Neutrophil (primary cell): ENCODE measurements around the gene ECHDC1.
A peak's percentile ranks its signal among the peaks of the same experiment; 100 is the strongest.
"Not testable (repeated sequence)": the region's sequence is repeated elsewhere in the genome, so short reads cannot be mapped to it uniquely, and the experiment has no call there.

Source experiments
- H3K27ac ChIP-seq: fragments of 200-600 bp; sonication (generic); 2 replicates; pipeline ENCODE4 v1.5.1; 2016; ENCODE audit warnings: mild to moderate bottlenecking, moderate library complexity
- H3K27me3 ChIP-seq: fragments of 200-600 bp; sonication (generic); 2 replicates; pipeline ENCODE4 v1.6.0; 2016; ENCODE audit warnings: mild to moderate bottlenecking
- H3K36me3 ChIP-seq: fragments of 200-600 bp; sonication (generic); 2 replicates; pipeline ENCODE4 v1.5.1; 2017
- H3K4me1 ChIP-seq, 2 experiments: fragments of 200-600 bp in 1 of 2; sonication (generic) in 1 of 2; 1 replicate in 1 of 2; 2 replicates in 1 of 2; pipeline versions ENCODE4 v1.5.1 to v1.6.1; 2013 to 2016; ENCODE audit warnings: low read depth in 1 of 2, low read length in 1 of 2, mild to moderate bottlenecking in 1 of 2, moderate library complexity in 1 of 2; ENCODE audit not compliant: control insufficient read depth in 1 of 2, insufficient read depth in 1 of 2
- H3K4me3 ChIP-seq, 2 experiments: fragments of 200-600 bp in 1 of 2; sonication (generic) in 1 of 2; 1 replicate in 1 of 2; 2 replicates in 1 of 2; pipeline ENCODE4 v1.5.1; 2013 to 2016; ENCODE audit warnings: low read depth in 1 of 2, low read length in 1 of 2, mild to moderate bottlenecking in 1 of 2, moderate library complexity in 1 of 2
- H3K9me3 ChIP-seq: fragments of 200-600 bp; sonication (generic); 2 replicates; pipeline ENCODE4 v1.5.1; 2016
- TF ChIP-seq, protein P1 (sequence below): fragments of 200-600 bp; sonication (generic); IDR thresholded peaks from 2 replicates; pipeline ENCODE4 v1.5.1; 2016; ENCODE audit warnings: antibody characterized with exemption

ECHDC1 gene, protein sequence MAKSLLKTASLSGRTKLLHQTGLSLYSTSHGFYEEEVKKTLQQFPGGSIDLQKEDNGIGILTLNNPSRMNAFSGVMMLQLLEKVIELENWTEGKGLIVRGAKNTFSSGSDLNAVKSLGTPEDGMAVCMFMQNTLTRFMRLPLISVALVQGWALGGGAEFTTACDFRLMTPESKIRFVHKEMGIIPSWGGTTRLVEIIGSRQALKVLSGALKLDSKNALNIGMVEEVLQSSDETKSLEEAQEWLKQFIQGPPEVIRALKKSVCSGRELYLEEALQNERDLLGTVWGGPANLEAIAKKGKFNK

DNA sequence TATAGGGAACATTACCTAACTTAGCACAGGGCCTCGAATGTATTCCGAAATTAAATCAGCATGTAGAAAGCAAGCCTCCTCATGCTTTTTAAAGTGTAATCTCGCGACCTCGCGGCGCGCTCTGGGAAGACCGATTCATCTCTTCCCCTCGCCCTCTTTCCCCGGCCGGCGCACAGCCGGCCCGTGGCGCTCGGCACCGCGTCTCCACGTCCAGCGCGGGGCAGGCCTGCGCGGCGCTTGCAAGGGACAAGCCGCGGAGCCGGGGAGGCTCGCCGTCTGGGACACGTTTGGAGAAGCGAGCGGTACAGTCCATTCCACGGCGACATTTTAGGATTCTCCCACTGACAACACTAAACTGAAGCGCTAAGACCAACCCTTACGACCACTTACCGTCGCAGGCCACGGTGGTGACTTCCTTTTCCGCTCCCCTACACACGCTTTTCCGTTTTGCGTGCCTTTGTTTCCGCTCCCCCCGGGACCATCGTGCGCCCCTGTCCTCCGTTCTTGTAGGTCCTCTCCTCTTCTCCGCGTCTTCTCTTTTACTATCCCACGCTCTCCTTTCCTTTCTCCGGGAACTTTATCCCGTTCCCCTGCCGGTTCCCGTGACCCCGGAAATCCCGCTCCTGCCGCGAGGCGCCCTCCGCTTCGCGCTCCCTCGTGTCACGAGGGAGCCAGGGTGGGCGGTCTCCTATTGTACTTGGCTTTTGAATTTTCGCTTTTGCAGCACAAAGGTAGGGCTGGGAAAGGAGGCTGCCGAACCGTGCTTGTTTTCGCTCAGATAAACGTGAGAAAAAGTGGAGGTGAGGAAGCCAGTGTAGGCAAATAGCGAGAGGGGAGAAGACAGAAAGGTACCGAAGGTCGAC, at the start of gene ECHDC1:
ECHDC1 (minus strand) TSS at position 664 of the 863 bp plus-strand sequence. CDS start 12,581 bp downstream, outside the sequence.
- H3K27me3 ChIP-seq, result no peaks in the 10 kb centered on the region
- H3K27ac ChIP-seq, result peak within 1 kb of the TSS; percentile 79
- H3K36me3 ChIP-seq, result no peaks in the 10 kb centered on the region
- H3K4me3 ChIP-seq, result peak within 1 kb of the TSS; percentile 76 to 87
- TF ChIP-seq, protein P1, sequence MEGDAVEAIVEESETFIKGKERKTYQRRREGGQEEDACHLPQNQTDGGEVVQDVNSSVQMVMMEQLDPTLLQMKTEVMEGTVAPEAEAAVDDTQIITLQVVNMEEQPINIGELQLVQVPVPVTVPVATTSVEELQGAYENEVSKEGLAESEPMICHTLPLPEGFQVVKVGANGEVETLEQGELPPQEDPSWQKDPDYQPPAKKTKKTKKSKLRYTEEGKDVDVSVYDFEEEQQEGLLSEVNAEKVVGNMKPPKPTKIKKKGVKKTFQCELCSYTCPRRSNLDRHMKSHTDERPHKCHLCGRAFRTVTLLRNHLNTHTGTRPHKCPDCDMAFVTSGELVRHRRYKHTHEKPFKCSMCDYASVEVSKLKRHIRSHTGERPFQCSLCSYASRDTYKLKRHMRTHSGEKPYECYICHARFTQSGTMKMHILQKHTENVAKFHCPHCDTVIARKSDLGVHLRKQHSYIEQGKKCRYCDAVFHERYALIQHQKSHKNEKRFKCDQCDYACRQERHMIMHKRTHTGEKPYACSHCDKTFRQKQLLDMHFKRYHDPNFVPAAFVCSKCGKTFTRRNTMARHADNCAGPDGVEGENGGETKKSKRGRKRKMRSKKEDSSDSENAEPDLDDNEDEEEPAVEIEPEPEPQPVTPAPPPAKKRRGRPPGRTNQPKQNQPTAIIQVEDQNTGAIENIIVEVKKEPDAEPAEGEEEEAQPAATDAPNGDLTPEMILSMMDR, result peak; percentile 12
- H3K9me3 ChIP-seq, result no peaks in the 10 kb centered on the region
- peaks cover 71 to 73% of the 10 kb centered on the region in 2 experiments for H3K4me1 ChIP-seq

DNA sequence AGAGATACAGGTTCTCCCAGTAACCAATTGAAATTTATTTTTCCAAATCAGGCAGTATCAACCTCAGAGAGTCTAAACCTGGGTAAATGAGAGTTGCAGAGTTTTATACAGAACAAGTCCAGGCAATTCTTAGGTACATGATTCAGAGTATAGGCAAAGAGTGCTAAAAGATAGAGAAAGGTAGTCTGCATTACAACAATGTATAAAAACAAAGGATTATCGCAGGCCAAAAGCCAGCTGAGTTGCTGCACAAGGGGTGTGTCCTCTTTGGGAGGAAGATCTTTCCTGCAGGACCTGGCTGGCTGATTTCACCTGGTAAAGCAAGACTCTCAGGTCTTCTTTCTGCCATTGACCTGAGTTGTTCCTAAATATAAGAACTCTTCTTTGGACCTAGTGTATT, 48.9 kb upstream of the ECHDC1 start:
- Histone ChIP-seq H3K9me3 (no peaks in the 10 kb centered on the region), H3K27me3 (no peaks in the 10 kb centered on the region), H3K4me3 (no peak overlapping the region), H3K4me1 (no peaks in the 10 kb centered on the region), H3K36me3 (no peaks in the 10 kb centered on the region), H3K27ac (no peak overlapping the region)
- TF ChIP-seq, protein P1, result no peak

DNA sequence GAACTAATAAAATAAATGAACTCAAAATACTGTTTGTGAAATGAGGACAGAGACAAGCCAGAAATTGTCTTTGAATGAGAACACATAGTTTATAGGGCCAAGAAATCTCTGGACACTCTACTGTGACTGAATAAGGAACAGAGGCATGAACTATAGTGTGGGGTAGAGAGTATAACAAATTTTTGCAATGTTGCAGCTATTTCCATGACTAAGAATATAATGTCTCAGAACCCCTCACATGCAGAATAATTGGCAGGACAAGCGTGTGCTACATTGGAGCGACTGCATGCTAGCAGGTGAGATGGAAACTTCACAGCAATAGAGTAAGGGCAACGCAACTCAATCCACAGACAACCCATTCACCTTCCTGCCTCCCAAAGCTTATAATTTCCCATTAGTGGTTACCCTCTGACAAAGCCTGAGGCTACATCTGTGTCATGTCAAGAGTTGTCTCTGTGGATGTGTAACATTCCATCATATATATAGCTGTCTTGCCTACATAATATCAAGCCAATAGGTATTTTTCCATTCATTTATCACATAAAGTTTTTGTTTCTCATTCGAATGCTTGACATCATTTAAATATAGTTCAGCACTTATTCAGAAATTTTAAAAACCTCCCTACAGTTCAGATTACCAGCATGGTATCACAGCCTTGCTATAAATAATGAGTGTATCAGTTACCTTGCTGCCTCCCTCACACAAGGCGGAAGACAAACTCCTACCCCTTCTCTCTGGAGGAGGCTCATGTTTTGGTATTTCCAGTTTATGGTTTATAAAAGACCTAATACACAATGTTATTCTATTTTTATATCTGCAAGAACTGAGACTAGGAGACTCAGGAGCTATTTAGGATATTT, 47.9 kb upstream of the ECHDC1 start:
- no peaks in the 10 kb centered on the region for H3K9me3 ChIP-seq
- H3K36me3 ChIP-seq, result no peaks in the 10 kb centered on the region
- H3K27ac ChIP-seq, result no peak overlapping the region
- no peaks in the 10 kb centered on the region for H3K27me3 ChIP-seq
- H3K4me1 ChIP-seq, result no peaks in the 10 kb centered on the region
- H3K4me3 ChIP-seq, result no peak overlapping the region
- TF ChIP-seq, protein P1, result no peak

DNA sequence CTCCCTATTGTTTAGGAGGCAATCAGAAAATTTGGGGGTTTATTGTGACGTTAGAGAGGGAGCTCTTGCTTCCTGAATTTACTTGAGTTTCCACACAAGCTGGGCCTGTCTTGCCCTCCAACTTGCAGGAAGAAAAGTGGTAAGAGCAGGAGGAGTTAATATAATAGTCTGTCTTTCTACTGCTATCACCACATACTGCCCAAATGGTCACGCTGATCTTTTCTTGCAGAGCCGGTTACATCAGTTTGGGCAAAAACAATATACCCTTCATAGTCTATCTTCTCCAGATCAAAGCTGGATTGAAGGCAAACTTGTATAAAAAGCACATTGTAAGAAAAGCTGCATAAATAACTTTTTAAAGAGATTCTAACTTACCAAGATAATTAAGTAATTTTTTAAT, 46.3 kb upstream of the ECHDC1 start:
- TF ChIP-seq, protein P1, result no peak
- Histone ChIP-seq H3K36me3 (no peaks in the 10 kb centered on the region), H3K4me1 (no peaks in the 10 kb centered on the region), H3K9me3 (no peaks in the 10 kb centered on the region), H3K4me3 (no peak overlapping the region), H3K27ac (no peak overlapping the region), H3K27me3 (no peaks in the 10 kb centered on the region)

DNA sequence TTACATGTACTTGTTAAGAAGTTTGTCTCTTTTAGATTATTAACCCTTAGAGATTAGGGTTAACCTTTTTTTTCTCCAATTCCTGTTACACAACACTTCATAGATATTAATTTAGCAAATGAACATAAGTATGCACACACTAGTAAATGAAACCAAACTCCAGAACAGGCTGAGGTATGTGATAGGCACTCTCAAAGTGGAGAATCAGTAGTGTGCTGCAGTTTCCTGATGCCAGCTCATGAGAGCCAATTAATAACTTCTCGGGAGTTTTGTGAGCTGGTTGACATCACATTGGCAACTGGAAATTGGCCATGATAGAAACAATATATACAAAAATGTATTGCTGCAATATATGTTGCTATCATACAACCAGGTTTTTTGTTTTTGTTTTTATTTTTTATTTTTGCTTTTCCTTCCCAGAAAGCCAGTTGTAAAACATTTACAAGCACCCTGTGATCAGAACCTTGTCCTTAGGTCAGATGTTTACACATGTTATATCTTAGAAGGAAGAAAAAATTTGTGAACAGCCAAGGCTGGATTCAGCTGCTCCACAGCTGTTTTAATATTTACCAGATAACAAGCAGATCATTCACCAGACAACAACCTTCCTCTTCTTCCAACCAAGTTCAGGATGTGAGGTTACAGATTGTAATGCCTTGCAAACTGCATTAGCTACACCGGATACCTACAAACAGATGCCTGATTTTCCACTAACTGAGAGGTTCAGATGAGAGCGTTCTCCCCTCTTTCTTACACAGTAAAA, 42.4 kb upstream of the ECHDC1 start:
- TF ChIP-seq, protein P1, result no peak
- Histone ChIP-seq H3K27me3 (no peaks in the 10 kb centered on the region), H3K36me3 (no peaks in the 10 kb centered on the region), H3K9me3 (no peaks in the 10 kb centered on the region), H3K27ac (no peak overlapping the region), H3K4me3 (no peak overlapping the region), H3K4me1 (no peaks in the 10 kb centered on the region)

DNA sequence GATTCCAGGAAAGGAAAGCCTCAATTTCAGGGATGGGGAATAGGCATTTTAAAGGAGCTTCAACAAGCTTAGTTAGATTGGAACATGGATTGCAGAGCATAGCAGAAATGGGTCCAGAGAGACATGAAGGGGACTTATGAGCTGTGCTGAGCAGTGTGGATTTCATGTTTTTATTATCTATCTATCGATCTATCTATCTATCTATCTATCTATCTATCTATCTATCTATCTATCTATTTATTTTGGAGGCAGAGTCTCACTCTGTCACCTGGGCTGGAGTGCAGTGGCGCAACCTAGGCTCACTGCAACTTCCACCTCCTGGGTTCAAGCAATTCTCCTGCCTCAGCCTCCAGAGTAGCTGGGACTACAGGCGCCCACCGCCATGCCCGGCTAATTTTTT, 41.4 kb upstream of the ECHDC1 start:
- not testable (repeated sequence) for H3K27me3 ChIP-seq, H3K4me1 ChIP-seq, H3K36me3 ChIP-seq, H3K27ac ChIP-seq, H3K4me3 ChIP-seq, H3K9me3 ChIP-seq
